Activated gamma-delta T cell (primary cell): Measurements from ENCODE around the gene SCCPDH.

ENCODE experiments used
- DNase-seq: peaks from one replicate; lab custom pipeline; 2025; lab: John Stamatoyannopoulos, UW

SCCPDH gene

DNA sequence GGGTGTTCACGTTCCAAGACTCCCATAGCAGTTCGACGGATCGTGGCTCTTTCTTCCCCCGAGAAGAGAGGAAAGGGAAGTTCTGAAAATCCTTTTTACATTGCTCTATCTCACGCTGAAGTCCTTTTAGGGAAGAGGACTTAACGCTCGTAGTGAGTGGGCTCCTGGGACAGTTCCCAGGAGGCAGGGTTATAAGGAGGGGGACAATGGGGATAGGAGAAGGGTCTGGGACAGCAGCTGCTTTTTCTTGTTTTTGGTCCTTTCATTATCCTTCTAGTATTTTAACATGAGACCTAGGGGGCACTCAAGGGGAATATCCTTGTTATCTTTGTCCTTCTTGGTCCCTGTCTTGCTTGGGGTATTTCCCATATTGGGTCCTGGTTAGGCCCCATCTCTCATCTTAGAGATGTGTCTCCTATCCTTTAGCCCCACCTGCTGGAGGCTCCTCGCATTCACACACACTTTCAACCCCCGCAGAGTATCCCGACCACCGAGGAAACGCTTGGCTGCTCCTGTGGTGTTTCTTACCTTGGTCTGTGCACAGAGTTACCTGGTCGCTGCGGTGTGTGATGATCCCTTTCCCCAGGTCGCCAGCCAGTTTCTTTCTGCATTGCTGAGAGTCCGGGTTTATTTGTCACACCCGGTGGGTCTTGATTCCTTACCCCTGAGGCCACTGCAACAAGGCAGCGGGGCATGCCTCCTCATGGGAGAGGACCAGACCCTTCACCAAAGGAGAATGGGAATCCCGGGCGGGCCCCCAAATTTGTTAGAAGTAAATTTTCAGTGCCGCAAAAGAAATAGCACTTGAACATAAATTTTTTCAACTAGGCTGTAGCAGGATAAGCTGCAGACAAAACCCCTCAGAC, 29.7 kb downstream of the SCCPDH start:
- DNase-seq, result no peak

DNA sequence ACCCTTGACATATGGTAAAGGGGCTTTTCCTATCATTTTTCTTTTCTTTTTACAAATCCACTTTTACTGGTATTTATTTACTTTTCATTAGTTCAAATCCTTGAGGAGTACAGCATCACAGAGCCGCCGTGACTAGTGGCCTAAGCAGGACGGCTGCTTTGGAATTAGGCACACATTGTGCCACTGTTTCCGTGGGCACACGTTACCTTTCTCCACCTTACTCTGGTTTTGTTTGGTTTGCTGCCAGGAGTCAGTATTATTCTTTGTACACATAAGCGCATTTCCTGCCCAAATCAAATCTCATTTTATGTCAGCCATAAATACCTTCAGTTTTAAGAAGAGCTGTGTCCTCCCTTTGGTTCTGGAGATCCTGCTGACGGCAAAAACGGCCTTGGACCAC, 31.2 kb downstream of the SCCPDH start:
- DNase-seq, result no peak

DNA sequence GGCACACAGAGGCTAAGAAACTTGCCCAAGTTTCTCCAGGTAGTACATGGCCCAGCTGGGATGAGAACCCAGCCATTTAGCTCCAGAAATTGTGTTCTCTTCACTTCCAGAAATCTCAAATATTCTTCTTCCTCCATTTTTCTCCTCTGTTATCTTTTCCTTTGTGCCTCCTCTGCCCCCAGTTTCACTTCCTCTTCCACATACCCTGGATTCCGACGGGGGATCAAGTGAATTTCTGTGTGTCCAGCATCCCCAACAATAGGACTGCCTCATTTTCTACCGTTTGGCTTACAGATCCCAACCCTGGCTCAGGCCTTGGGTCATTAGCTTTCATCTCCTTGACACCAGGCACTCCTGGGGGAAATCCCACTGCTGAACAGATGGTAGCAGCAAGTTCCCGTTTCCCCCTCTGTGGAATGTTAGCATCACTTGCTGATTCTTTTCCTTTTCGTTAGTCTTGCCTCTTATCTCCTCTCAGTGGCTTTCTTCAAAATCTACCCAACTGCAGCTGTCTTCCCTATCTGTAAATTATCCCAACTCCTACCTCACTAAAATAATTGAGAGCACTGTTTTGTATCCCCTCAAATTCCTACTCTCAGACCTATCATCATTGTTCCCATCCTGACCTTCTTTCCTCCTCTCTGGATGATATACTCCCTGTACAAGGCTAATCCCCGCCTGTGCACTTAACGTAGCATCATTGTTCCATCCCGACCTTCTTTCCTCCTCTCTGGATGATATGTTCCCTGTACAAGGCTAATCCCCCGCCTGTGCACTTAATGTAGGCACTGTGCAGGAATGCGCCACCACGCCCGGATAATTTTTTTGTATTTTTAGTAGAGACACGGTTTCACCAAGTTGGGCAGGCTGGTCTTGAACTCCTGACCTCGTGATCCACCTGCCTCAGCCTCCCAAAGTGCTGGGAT, 36.5 kb downstream of the SCCPDH start:
- DNase-seq, result no peak

- no peak for DNase-seq
These were observed 37.2 kb downstream of the SCCPDH start for GRCh38 chr1:246761396-246761795.

- no peak for DNase-seq
These were observed 41.3 kb downstream of the SCCPDH start for GRCh38 chr1:246765521-246765920.

- DNase-seq, result no peak
These were observed 44.3 kb downstream of the SCCPDH start for GRCh38 chr1:246768403-246769020.

GRCh38 chr1:246769306-246769705, 45.1 kb downstream of the SCCPDH start:
- no peak for DNase-seq

DNA sequence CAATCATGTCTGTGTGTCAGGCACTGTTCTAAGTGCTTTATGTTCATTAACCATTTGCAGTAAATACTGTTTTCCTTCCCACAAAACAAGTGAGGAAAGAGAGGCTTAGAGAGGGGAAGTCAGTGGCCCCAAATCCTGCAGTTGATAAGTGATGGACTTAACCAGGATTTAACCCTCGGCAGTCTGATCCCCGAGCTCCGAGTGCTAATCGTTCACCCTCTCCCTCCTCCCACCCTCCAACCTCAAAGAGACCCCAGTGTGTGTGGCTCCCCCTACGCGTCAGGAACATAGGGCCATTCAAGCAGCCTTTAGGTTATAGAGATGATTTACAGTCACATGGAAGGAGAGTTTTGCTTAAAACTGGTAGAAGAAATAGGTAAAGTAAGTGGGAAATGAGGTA, 47.2 kb downstream of the SCCPDH start:
- DNase-seq, result no peak

DNA sequence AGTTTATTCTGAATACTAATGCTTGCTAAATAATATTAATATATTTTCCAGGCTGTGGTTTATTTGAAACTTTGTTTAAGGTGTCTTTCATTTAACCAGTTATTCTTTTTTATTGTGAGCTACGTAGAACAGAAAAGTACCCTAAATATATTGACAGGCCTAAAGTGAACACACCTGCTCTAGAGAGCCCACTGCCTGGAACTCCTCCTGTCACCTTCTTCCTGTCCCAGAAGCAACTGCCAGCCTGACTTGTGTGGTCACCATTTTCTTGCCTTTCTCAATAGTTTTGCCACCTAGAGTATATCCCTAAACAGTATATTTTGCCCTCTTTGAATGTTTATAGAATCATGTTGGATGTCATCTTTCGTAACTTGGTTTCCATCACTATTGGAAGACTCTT, 48.5 kb downstream of the SCCPDH start:
- no peak for DNase-seq

- DNase-seq, result no peak
These were observed 49.0 kb downstream of the SCCPDH start for GRCh38 chr1:246773213-246773641.

- no peak for DNase-seq
These were observed 51.5 kb downstream of the SCCPDH start for GRCh38 chr1:246775531-246776385.

- no peak for DNase-seq
These were observed 52.7 kb downstream of the SCCPDH start for GRCh38 chr1:246776923-246777322.

GRCh38 chr1:246778663-246779062, 54.5 kb downstream of the SCCPDH start:
- no peak for DNase-seq

- DNase-seq, result no peak
These were observed 55.5 kb downstream of the SCCPDH start for GRCh38 chr1:246779561-246780175.

DNA sequence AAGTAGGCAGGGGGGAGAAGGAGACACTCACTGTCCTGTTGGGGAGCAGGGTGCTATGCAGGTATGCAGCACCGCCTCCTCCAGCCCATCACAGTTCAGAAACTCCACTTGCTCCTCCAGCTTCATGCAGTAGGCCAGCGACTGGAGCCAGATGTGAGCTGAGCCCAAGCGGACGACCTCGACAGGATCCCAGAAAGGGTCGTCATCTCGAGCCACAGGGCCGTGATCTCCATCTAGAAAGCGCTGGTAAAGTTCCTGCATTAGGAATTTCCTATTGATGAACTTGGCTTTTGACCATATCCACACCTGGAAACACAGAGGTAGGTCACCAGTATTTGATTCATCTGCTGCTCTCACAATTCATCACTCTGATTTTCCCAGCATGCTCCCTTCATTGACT, 56.1 kb downstream of the SCCPDH start:
- no peak for DNase-seq

GRCh38 chr1:246781212-246781611, 57.0 kb downstream of the SCCPDH start:
- no peak for DNase-seq

GRCh38 chr1:246782120-246782900, 58.1 kb downstream of the SCCPDH start:
- DNase-seq, result no peak

- no peak for DNase-seq
These were observed 60.6 kb downstream of the SCCPDH start for GRCh38 chr1:246784621-246785493.

- DNase-seq, result no peak
These were observed 61.4 kb downstream of the SCCPDH start for GRCh38 chr1:246785494-246786111.
